HuH-7 (cell line): ENCODE measurements around the gene SAFB.
"Not testable (repeated sequence)": the region's sequence is repeated elsewhere in the genome, so short reads cannot be mapped to it uniquely, and the experiment has no call there.

Experiments
- DNase-seq: peaks from one replicate; pipeline ENCODE4 v3.0.0; 2011; ENCODE audit warnings: low spot score

The SAFB gene

GRCh38 chr19:5684694-5685430 lies 62.0 kb downstream of the SAFB start:
- DNase-seq = no peak

- DNase-seq = no peak
Measured at GRCh38 chr19:5686326-5686646, 63.4 kb downstream of the SAFB start.

GRCh38 chr19:5686647-5687359 lies 63.9 kb downstream of the SAFB start:
- DNase-seq = peak; percentile 93

- no peak for DNase-seq
Measured at GRCh38 chr19:5687360-5688198, 64.7 kb downstream of the SAFB start.

GRCh38 chr19:5688262-5688881 lies 65.5 kb downstream of the SAFB start:
- not testable (repeated sequence) for DNase-seq

- DNase-seq = peak; percentile 96
Measured at GRCh38 chr19:5690125-5690954, 67.5 kb downstream of the SAFB start, which contains the start of gene RPL36. Gene RPL36 (plus strand): TSS chr19:5690295. CDS start chr19:5690508, 213 bp downstream.

GRCh38 chr19:5690955-5691821 lies 68.3 kb downstream of the SAFB start:
- no peak for DNase-seq

- no peak for DNase-seq
Measured at GRCh38 chr19:5691822-5692722, 69.2 kb downstream of the SAFB start.

- DNase-seq = no peak
Measured at GRCh38 chr19:5692723-5693194, 69.9 kb downstream of the SAFB start.

GRCh38 chr19:5693195-5694166 lies 70.6 kb downstream of the SAFB start:
- DNase-seq = no peak

- no peak for DNase-seq
Measured at GRCh38 chr19:5694167-5694955, 71.5 kb downstream of the SAFB start.

GRCh38 chr19:5694956-5695648 lies 72.2 kb downstream of the SAFB start:
- DNase-seq = no peak

- no peak for DNase-seq
Measured at GRCh38 chr19:5695649-5696195, 72.8 kb downstream of the SAFB start.

GRCh38 chr19:5696196-5697021 lies 73.5 kb downstream of the SAFB start:
- no peak for DNase-seq
